HG03565 (cell line): ENCODE measurements around the gene CHRNA3.

Experiments used
- ATAC-seq: cut with Tn5 transposase; IDR thresholded peaks from one replicate; pipeline ENCODE4 v1.9.1; 2021; ENCODE audit warnings: mild to moderate bottlenecking, moderate library complexity; ENCODE audit not compliant: unreplicated experiment

Gene CHRNA3

DNA sequence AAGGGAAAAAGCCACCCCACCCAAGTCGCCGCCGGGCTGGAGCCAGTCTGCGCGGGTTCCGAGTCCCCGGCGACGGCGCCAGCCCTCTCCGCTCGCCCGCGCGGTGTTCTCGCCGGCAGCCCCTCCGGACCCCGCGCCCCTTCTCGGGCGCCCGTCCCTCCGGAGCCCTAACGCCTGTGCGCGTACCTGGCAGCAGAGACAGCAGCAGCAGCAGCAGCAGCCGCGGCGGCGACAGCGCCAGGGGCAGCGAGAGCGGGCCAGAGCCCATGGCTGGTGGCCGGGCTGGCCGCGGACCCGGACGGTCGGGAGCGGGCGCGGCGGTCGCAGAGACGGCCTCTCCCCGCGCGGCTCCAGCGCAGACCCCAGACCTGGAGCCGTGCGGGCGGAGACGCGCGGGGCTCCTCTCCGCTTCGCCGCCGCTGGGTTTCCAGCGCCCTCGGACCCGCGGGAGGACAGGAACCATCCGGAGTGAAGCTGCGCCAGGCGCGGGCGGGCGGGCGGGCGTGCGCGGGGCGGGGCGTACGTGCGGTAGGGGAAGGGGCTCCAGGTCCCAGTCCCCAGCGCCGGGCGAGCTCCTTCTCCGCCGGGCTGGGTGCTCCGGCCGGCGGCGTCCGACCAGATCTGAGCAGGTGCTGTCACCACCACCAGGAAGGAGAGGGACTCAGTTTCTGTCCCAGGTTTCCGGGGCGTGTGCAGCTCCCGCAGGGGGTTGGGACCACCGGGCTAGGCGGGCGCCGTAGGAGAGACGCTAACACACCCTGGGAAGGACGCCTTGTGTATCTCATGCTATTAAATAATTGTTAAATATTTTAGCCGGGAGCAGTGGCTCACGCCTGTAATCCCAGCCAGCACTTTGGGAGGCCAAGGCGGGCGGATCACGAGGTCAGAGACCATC is at the start of gene CHRNA3:
CHRNA3 (minus strand) TSS at position 470 of the 895 bp plus-strand sequence; CDS start at position 268, 202 bp downstream.
- ATAC-seq, result no peak

DNA sequence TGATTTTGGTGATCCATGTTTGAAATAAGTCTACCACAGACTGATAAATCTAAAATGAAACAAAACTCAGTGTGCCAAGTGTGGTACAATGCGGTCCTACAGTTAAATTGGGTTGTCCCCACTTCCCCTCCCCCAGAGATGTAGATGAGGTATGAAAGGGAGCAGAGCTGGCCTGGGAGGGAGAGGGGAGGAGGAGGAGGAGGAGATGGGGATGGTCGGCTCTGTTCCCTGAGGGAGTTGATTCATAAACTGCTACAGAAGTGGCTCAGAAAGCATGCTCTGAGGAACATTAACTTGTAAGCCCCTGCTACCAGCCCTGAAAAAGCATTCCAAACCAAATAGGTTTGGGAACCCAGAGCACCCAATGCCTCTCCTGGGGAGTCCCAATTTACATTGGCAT is 48.2 kb upstream of the CHRNA3 start:
- no peak for ATAC-seq

DNA sequence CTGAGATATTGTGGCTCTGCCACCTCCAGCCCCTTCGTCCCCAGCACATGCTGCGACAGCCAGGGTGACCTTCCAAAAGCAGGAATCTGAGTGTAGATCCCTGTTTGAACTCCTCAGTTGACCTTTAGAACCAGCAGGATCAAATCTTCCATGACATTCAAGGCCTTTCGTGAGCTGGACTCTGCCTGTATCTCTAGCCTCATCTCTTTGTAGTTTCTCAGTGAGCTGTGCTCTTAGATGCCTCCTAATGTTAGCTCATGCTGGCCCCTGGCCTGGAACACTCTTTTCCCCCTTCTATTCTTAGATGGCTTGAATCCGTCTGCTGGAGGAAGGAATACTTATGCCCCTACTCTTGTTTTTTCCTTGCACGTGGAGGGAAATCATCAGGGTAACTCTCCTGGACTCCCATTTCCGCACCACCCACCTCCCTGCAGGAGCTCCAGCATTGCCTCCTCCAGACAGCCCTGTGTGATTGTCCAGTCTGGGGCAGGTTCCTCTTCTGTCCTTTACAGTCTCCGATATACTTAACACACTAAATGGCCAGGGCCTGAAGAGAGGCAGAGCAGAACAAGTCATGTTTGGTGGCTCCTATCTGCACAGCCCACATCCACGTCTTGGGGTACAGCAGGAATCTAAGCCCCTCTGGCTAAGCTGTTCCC is 46.9 kb upstream of the CHRNA3 start:
- ATAC-seq, result no peak

DNA sequence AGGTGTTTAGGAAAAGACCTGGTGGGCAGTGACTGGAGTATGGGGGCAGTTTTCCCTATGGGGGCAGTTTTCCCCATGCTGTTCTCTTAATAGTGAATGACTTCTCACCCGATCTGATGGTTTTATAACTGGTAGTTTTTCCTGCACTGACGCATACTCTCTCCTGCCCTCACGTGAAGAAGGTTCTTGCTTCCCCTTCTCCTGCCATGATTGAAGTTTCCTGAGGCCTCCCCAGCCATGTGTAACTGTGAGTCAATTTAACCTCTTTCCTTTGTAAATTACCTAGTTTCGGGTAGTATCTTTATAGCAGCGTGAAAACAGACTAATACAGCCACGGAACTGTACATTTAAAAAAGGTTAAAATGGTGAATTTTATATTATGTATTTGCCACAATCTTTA is 45.2 kb upstream of the CHRNA3 start:
- ATAC-seq, result no peak

DNA sequence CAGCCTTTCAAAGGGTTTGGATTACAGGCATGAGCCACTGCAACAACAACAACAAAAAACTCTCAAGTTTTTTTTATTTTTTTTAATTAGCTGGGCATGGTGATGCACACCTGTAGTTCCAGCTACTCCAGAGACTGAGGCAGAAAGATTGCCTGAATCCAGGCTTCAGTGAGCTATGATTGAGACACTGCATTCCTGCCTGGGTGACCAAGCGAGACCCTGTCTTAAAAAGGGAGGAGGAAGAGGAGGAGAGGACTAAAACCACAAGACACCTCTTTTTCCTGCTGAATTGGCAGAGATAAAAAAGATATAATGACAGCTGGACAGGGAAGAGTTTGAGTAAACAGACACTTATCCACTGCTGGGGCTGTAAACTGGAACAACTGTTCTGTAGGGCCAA is 42.9 kb upstream of the CHRNA3 start:
- ATAC-seq, result no peak

DNA sequence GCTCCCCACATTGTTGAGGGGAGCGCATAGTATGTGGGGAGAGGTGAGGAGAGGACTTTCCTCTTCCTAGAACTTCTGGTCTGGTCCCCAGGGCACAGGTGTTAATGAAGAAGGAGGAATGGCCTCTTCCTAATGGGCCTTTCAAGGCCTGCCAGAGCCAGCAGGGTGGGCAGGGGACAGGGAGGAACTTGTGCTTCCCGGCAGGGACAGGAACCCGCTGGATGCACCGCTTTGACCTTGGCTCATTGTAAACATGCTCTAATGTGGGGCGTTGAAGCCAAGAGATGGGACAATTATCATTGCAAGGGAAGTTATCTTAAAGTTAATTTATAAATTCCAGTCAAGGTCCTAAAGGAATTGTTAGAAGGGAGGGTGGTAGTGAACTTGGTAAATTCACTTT is 41.2 kb upstream of the CHRNA3 start:
- ATAC-seq, result no peak

DNA sequence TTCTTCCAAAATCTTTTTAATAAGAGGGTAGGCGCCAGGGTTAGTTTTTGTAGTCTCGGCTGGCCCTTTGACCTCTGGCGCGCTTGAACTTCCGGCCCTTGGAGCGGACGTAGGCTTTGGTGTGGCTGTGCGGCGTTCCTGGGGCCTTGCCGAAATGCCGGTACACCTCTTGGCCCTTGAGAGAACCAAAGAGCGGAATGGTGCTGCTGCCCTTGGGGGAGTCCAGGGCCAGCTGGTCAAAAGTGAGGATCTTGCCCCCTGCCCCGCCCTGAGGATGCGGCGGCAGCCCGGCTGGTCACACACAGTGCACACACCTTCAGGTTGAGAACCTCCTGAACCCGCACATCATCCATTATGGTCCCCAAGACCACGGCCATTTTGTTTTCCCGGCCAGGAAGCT is 40.2 kb upstream of the CHRNA3 start:
- no peak for ATAC-seq

DNA sequence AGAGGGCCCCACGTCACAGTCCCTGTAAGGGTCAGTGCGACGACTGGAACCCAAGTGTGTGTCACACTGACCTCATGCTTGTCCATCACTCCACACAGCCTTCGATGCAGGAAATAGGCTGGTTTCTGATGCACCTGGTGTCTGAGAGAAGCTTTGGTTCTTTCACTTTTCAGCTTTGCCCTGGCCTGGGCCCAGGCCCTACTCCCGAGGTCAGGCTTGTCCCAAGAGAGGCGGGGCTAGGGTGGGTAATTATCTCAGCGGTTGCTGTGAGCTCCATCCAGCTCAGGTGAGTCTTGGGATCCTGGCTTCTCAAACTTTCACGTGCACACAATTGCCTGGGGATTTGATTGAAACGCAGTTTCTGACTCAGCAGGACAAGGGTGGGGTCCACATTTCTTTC is 39.8 kb upstream of the CHRNA3 start:
- ATAC-seq, result no peak

DNA sequence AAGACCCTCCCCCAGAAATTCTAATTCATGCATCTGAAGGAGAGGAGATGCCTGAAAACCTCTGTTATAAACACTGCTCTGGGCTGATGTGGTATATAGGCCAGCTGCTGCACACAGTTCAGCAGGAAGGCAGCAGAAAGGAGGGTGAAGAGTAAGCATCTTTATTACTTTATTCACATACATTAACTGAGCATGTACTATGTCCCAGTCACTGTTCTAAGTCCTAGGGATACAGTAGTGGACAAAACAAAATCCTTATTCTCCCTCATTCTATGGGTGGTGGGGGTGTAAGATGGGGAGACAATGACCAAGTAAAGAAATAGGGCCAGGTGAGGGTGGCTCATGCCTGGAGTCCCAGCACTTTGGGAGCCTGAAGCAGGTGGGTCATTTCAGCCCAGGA is 38.0 kb upstream of the CHRNA3 start:
- no peak for ATAC-seq

DNA sequence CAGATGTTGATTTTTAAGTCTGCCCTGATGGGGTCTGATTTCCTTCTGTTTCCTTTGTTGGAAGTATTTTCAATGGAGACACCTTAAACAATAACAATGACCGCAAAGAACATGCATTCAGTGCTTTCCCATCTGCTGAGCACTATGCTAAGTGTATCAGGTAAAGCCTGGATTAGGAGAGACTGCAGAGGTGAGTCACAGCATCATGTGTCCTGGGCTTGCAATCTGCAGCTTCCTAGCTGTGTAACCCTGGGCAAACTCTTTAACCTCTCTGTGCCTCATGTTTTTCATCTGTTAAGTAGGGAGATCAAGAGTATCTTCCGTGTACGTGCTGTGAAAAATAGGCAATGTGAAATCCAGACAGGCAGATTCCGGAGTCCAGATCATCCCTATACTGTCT is 33.5 kb upstream of the CHRNA3 start:
- ATAC-seq, result no peak

DNA sequence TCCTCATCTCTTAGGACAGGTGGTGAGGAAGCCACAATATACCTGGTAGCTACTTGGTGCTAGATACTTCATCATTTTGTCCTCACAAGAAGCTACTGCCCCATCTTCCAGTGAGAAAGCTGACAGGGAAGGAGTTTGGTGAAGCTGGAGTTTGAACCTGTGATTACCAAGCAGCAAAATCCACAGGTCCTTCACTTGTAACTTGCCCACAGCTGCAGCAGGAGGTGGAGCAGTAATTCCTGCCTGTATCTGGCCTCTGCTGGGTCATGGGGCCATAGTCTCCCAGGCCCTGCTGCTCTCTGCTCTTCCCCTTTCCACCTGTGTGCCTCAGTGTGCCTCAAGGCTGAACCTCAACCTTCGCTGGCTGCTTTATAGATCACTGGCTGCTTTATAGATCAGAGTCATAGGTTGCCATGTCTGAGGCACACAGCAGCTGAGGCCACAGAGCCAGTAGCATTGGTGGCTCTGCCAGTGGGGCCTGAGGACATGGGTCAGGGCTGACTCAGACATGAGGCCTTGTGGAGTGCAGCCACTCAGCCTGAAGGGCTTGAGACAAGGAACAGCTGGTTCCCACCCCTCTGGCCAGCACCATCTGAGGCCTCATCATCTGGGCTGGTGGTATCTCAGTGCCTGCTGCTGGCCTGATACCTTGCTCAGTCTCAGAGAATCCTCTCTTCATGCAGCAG is 31.3 kb upstream of the CHRNA3 start:
- ATAC-seq, result no peak

DNA sequence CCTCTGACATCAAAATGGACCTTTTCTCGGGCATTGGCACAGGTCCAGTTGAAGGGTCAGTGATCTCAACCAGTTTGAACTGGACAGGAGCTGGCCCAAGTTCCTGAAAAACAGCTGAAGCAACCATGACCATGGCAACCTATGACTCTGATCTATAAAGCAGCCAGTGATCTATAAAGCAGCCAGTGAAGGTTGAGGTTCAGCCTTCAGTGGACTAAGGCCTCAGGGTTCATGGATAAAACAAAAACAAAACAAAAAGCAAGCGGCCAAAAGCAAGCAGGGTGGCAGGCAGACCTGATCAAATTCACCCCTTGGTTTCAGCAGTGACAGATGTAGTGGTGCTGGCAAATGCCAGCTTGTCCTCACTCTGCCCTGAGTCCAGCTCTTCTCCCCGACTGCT is 30.2 kb upstream of the CHRNA3 start:
- no peak for ATAC-seq

DNA sequence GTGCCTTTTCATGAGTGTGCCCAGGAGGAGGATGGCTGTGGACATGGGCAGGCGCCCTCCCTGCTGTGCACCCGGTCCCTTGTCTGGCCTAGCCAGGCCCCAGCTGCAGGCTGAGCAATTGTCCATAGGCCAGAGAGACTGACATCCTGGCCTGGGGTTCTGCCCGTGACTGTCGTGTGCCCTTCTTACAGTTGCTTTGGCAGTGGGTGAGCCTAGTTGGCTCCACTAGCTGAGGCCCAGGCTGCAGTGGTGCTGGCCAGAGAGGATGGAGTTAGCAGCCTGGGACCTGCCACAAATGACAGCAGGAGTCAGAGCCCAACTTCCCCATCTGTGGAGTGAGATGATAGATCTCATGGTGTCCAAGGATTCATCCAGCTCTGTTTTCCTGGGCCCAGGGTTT is 29.2 kb upstream of the CHRNA3 start:
- no peak for ATAC-seq

DNA sequence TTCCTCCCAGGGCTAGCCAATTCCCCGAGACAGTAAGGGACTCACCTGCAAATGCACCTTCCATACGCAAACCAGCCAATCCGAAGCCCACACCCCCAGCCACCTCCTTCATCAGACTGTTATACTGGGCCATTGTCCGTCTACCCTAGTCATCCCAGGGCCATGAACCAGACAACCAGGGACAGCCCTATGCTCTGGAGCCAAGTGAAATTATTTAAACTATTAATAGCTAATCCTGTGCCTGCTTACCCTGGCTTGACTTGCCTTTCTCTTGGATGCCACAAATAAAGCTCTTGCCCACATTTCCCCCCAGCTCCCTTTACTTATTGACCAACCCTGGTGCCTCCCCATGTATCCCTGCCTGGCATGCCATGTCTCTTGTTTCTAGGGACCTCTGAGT is 24.2 kb upstream of the CHRNA3 start:
- no peak for ATAC-seq

DNA sequence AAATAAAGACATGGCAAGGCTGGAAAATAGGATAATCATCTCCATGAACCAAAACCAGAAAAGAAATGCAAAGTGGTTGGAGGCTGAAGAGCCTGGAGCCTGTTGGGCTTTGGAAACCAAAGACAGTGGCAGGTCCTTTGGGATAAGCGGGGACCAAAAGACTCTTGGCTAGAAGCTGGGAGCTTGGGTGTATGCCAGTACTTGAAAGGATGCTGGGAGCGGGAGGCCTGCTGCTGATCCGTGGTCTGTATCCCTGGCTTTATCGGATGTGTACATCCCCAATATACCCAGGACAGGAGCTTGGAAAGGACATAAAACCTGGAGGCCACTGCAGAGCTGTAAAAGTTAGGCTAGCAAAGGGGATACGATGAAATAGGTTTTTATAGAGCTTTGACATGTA is 21.5 kb upstream of the CHRNA3 start:
- ATAC-seq, result no peak

DNA sequence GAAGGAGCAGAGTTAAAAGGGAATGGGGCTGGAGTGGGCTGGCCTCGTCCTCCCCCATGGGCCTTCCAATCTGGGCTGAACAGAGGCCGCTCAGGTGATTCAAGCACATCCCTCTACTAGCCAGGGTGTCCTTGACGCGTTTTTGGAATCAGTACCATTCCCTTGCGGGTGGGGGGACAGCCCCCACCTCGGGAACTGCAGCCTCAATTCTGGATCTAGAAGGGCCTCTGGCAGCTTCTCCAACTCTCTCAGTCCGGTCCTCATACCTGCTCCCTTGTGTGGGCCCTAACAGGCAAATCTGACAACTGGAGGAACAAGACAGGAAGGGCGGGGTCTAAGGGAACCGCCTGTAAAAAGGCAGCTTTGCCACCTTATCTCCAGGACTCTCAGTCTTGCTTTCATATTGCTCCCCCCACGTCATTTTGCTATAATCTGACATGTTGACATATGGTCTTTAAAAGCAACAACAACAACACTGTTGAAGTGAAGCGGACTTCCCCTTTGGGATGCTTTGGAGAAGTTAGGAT is 21.0 kb upstream of the CHRNA3 start:
- ATAC-seq, result no peak

DNA sequence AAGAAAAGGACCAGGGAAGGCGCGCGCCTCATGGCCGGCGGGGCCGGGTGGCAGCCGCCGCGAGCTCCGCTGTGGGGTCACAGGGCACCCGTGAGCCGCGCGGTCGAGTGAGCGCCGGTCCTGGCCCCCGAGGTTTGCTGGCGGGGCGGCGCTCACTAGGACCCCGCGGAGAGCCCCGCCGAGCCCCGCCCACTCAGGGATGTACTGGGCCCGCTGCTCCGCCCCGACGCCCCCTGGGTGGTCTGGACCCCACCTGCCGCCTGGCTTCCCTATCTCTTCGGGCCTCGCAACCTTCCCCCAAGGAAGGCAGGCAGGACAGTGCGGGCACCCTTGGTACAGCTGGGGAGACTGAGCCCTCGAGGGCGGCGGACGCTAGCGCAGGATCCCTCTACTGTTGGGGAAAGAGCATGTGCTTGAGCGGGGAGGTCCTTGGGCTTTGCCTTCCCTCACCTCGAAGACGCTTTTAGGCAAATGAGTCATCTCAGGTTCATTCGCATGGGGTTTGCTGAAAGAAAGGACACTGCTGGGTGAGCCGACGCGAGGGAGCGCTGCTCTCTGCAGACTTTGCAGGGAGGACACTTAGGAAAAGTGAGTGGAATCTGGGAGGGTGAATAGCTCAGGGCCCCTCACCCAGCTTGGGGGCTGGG is 20.4 kb upstream of the CHRNA3 start, which contains the start of gene CHRNB4:
CHRNB4 (minus strand) TSS at position 109 of the 647 bp plus-strand sequence; CDS start at position 32, 77 bp downstream.
- no peak for ATAC-seq

DNA sequence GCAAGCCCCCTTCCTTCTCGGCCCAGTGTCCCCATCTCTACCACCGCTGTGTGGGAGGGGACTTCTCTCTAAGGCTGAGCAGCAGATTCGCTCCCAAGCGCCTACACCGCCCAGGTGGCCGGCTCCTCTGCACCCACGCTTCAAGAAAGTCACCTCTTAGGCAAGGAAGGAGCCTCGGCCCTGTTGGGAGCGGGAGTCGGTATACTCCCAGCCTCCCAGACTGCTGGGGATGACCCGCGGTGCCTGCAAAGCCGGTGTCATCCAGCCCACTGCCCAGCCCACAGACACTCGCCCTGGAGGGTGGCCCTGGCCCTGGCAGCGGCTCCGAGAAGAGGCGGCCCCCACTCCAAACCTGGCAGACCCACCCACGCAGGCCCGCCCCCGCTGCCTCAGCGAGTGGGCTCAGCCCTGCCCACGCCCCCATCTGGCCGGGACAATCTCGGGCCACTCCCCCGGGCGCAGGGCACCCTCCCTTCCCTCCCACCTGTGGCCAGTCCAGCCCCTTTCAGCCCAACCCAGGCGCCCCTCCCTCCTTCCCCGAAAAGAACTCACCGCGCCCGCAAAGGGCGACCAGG is 19.8 kb upstream of the CHRNA3 start:
- ATAC-seq, result no peak

DNA sequence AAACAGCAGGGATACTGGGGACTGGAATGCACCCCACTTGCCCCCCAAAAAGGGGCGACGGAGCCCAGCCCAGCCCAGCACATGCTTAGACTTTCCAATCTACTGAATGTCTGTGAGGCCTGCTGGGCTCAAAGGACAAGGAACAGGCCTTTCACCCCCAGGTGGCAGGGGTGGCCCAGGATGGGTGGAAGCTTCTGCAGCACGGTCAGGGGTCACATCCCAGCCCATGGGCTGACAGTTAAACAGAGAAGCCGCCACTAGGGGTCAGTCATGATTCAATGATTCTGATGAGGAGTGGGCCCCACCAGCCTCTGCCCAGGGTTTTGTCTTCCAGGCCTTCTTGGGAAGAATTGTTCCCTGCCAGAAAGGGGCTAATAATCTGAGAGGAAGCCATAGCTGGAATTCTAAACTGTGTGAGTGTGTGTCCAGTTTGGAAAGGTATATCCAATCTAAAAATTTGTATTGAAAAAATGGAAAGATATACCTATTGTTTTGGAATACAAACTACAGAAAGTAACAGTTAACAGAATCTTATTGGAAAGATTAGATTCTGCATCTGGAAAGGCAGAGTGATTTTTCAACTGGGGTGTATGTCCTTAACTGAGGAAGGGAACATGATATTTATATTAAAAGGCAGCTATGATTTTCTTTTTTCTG is 18.0 kb upstream of the CHRNA3 start:
- no peak for ATAC-seq

DNA sequence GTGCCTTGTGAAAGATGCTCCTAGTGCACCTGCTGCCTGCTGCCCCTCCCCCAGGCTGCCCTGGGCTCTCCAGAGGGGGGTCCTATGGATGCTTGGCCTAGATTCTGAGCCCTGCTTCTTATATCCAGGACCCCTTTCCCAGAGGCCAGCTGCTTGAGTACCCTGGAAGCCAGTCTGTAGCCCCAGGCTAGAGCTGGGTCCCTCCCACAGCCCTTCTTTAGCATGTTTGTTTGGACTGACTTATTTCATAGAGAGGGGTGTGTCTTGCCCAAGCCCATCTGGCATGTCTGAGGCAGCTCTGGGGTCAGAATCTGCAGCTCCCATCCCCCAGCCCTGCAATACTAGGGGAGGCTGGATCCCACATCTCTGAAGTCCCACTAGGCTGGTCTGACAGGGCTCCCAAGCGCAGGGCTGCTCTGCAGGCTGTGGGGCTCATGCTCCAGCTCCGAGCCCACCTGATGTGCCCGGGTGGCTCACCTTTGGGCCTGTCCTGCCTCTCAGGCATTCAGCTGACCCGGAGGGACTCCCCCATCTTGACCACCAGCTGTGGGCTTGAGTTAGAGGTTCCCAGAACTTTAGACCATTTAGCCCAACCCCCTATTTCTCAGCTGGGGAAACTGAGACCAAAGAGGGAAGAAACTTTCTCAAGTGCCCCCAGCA is 17.1 kb upstream of the CHRNA3 start:
- ATAC-seq, result no peak
